ENCODE results near the gene KLF16. TPM values are rescaled to one million over a fixed set of nuclear protein-coding genes. Genes with fewer than 3 reads are reported as not detected.

KLF16 gene
- total and polyA plus RNA-seq, 9 of the 15 experiments (the other 6 are each of a cell fraction or from before 2014, with no cell fraction given): 0.04 to 60.4 (median 6.8) TPM

- TF ChIP-seq ZBTB26 (CRISPR knock-in tag; IDR thresholded peaks at IDR 0.05): no peak
- TF ChIP-seq TEAD1 (CRISPR knock-in tag; IDR thresholded peaks at IDR 0.05): peak in 1 of 2 experiments; percentile 41; a peak in 1 of 4 replicates
- peak; percentile 59; the same call in 1 of the 2 replicates for TF ChIP-seq TFAP4 (CRISPR knock-in tag; IDR thresholded peaks at IDR 0.05; ENCODE audit: borderline replicate concordance)
- TF ChIP-seq MYC (IDR thresholded peaks at IDR 0.05; ENCODE audit: low read depth, low read length): no peak
- peak; percentile 74; the same call in 1 of the 2 replicates for TF ChIP-seq MYC (CRISPR knock-in tag; IDR thresholded peaks at IDR 0.05; ENCODE audit: borderline replicate concordance, low read depth)
Measured at GRCh38 chr19:1856345-1856697, 7.1 kb downstream of the KLF16 start (continued).

GRCh38 chr19:1855828-1856255 lies 7.5 kb downstream of the KLF16 start:
- ATAC-seq: no peak
- ChIA-PET POLR2A (interaction anchor here (0.6 to 5.2 kb wide), 12 partner anchors 9 to 580 kb away, joined by 3 to 46 read pairs (median 3); partner anchors contain the start of gene FAM174C), CTCF (ENCODE audit: low intra/inter-chr PET ratio) (no interaction called here)
- H3K27me3 ChIP-seq (ENCODE audit: control insufficient read depth in 2 of 2, insufficient read depth in 2 of 2, low read length in 2 of 2): no peaks in the 10 kb centered on the region
- intact Hi-C loops (cut with micrococcal nuclease) (no loop called here), in situ Hi-C loops (cut with MboI) (no loop called here)
- peak overlapping the region; percentile 57 for H3K4me3 ChIP-seq
- no peaks in the 10 kb centered on the region for H3K9me3 ChIP-seq (replicated peaks; ENCODE audit: control insufficient read depth, insufficient read depth, low read depth, low read length)
- no peak overlapping the region for H2AFZ ChIP-seq (ENCODE audit: low read depth, low read length)
- H3K36me3 ChIP-seq (ENCODE audit: control insufficient read depth, insufficient read depth, low read length): peaks cover 27% of the 10 kb centered on the region; the same call in 1 of the 3 replicates
- peak overlapping the region; percentile 83 to 97 for H3K9ac ChIP-seq (ENCODE audit: insufficient read depth in 1 of 2, low read depth in 2 of 2, low read length in 2 of 2)
- WGBS (ENCODE audit: insufficient coverage, low coverage, missing lambda C conversion rate): 4% methylated on average over 13 of the region's 13 CpGs
- peaks cover 5% of the 10 kb centered on the region for H3K9me1 ChIP-seq (ENCODE audit: control insufficient read depth, insufficient read depth, low read length)
- H3K4me2 ChIP-seq (ENCODE audit: insufficient read depth, low read length): peak overlapping the region; percentile 85
- FAIRE-seq: no peak
- H3K4me1 ChIP-seq (replicated peaks in 1 of 2; ENCODE audit: control insufficient read depth in 2 of 2, insufficient read depth in 2 of 2, low read length in 2 of 2): peaks cover 71 to 99% of the 10 kb centered on the region in 2 experiments
- peaks cover 21% of the 10 kb centered on the region for H4K20me1 ChIP-seq (replicated peaks; ENCODE audit: control insufficient read depth, insufficient read depth, low read length)
- BruUV-seq (replicated peaks): TSS peak; percentile 97
- peaks cover 94% of the 10 kb centered on the region for H3K79me2 ChIP-seq (ENCODE audit: control insufficient read depth, insufficient read depth, low read length)
- DNase-seq (ENCODE audit: extremely low read depth in 1 of 4, low spot score in 3 of 4): peak in 1 of 4 experiments; percentile 40
- H3K27ac ChIP-seq (ENCODE audit: extremely low read depth, low read depth, low read length): peak overlapping the region; percentile 90
- TF ChIP-seq NR4A1 (CRISPR knock-in tag; IDR thresholded peaks at IDR 0.05) (no peak), NR4A1 (tag; IDR thresholded peaks at IDR 0.05) (peak; percentile 55; the same call in 1 of the 2 replicates), RHOXF2B (CRISPR knock-in tag; conservative IDR thresholded peaks at IDR 0.05) (no peak), ETS1 (conservative IDR thresholded peaks at IDR 0.05; ENCODE audit: control insufficient read depth, low read depth, low read length) (no peak), DPF2 (IDR thresholded peaks at IDR 0.05) (no peak), SMAD4 (CRISPR knock-in tag; conservative IDR thresholded peaks at IDR 0.05) (0 out of 2 replicates have a peak, but pooled peaks have one; percentile 29), TCF7 (IDR thresholded peaks at IDR 0.05; ENCODE audit: borderline replicate concordance) (0 out of 2 replicates have a peak, but pooled peaks have one; percentile 7), ZNF785 (CRISPR knock-in tag; IDR thresholded peaks at IDR 0.05) (no peak)
